Breast epithelium (tissue), 4 donors: ENCODE data around the gene CCDC77. TPM values are rescaled to one million over a fixed set of nuclear protein-coding genes. Genes with fewer than 3 reads are reported as not detected.

Source experiments
- DNase-seq, 2 donors: peaks; one replicate each; pipeline ENCODE4 v3.0.0-alpha.2; 2019; ENCODE audit warnings: low spot score in 2 of 2
- H3K27ac ChIP-seq, 2 donors: fragments of 200-600 bp; sonication (generic) in 1 of 2; one replicate each; pipeline ENCODE4 v1.5.1; 2016 to 2019; ENCODE audit warnings: mild to moderate bottlenecking in 1 of 2
- H3K27me3 ChIP-seq, 2 donors: fragments of 200-600 bp; sonication (generic) in 1 of 2; one replicate each; pipeline versions ENCODE4 v1.5.1 to v1.6.0; 2017 to 2019; ENCODE audit warnings: control low read depth in 1 of 2, mild to moderate bottlenecking in 1 of 2
- H3K36me3 ChIP-seq: fragments of 200-600 bp; one replicate; pipeline ENCODE4 v1.5.1; 2019
- H3K4me1 ChIP-seq, 2 donors: fragments of 200-600 bp; sonication (generic); one replicate each; pipeline ENCODE4 v1.5.1; 2016 to 2019; ENCODE audit warnings: control low read depth in 1 of 2
- H3K4me3 ChIP-seq, 3 donors: fragments of 200-600 bp; sonication (generic); 1 replicate in 2 of 3; 2 replicates in 1 of 3; pipeline ENCODE4 v1.5.1; 2016 to 2019; ENCODE audit warnings: mild to moderate bottlenecking in 3 of 3, moderate library complexity in 2 of 3
- H3K9me3 ChIP-seq, 2 donors: fragments of 200-600 bp; sonication (generic) in 1 of 2; one replicate each; pipeline ENCODE4 v1.5.1; 2016 to 2019; ENCODE audit warnings: control low read depth in 1 of 2
- POLR2A ChIP-seq: fragments of 450-650 bp; IDR thresholded peaks from one replicate; pipeline ENCODE4 v1.6.1; 2016; ENCODE audit warnings: antibody characterized with exemption, mild to moderate bottlenecking, moderate library complexity
- POLR2AphosphoS5 ChIP-seq, 3 donors: sonication (generic); formaldehyde crosslinking; IDR thresholded peaks; one replicate each; pipeline ENCODE4 v1.6.1; 2017; ENCODE audit warnings: antibody characterized with exemption in 3 of 3
- intact Hi-C: fragments of 100-400 bp; cut with DNase I; formaldehyde crosslinking; loops from one replicate; pipeline ENCODE4 v1.15.1; 2023; ENCODE audit warnings: low total_unique reads
- total RNA-seq, 3 donors: library from RNA; depleted of rRNA; stranded (reverse); fragments of >200 nt; gene quantifications; one replicate each; pipeline ENCODE4 v1.1.0, GENCODE V29; 2016
- TF ChIP-seq, protein P1 (sequence below), 3 donors: fragments of 450-650 bp; IDR thresholded peaks; one replicate each; pipeline ENCODE4 v1.5.1; 2016 to 2017; ENCODE audit warnings: antibody characterized with exemption in 3 of 3, mild to moderate bottlenecking in 3 of 3, moderate library complexity in 3 of 3

Gene CCDC77
- total RNA-seq, 3 donors from 2014 or later = 5.6 to 8.9 (median 7.5) TPM

DNA sequence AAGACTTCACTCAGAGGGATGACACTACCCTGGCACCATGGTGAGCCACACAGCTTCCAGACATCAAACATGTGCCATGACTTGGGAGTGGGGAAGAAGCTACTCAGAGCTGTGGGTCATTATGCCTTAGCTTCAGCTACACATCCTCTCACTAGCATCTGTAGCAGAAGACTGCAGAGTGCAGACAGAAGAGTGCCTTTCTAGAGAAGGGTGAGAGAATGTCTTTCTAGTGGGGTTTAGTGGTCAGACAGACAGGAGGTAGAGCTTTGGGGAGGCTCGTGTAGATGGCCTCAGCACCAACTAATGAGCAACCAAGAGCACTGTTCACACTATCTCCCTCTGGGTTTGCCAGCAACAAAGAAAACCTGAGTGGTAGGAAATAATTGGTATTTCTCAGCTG is 53.4 kb downstream of the CCDC77 start:
- no peaks in the 10 kb centered on the region for H3K27me3 ChIP-seq
- no peak for DNase-seq
- intact Hi-C loops = loop anchor here (10.0 kb wide), 1 partner anchor 90 kb away; no protein-coding TSS in a partner anchor
- no peaks in the 10 kb centered on the region for H3K4me1 ChIP-seq
- no peak overlapping the region for H3K4me3 ChIP-seq
- H3K27ac ChIP-seq = no peak overlapping the region
- no peaks in the 10 kb centered on the region for H3K36me3 ChIP-seq
- H3K9me3 ChIP-seq = no peaks in the 10 kb centered on the region
- TF ChIP-seq, protein P1, sequence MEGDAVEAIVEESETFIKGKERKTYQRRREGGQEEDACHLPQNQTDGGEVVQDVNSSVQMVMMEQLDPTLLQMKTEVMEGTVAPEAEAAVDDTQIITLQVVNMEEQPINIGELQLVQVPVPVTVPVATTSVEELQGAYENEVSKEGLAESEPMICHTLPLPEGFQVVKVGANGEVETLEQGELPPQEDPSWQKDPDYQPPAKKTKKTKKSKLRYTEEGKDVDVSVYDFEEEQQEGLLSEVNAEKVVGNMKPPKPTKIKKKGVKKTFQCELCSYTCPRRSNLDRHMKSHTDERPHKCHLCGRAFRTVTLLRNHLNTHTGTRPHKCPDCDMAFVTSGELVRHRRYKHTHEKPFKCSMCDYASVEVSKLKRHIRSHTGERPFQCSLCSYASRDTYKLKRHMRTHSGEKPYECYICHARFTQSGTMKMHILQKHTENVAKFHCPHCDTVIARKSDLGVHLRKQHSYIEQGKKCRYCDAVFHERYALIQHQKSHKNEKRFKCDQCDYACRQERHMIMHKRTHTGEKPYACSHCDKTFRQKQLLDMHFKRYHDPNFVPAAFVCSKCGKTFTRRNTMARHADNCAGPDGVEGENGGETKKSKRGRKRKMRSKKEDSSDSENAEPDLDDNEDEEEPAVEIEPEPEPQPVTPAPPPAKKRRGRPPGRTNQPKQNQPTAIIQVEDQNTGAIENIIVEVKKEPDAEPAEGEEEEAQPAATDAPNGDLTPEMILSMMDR (IDR thresholded peaks at IDR 0.05) = no peak
- TF ChIP-seq POLR2AphosphoS5 (IDR thresholded peaks at IDR 0.05) = no peak
- TF ChIP-seq POLR2A = no peak

- Histone ChIP-seq H3K4me1 (no peaks in the 10 kb centered on the region), H3K9me3 (no peaks in the 10 kb centered on the region), H3K36me3 (no peaks in the 10 kb centered on the region), H3K4me3 (no peak overlapping the region), H3K27me3 (no peaks in the 10 kb centered on the region), H3K27ac (no peak overlapping the region)
- intact Hi-C loops = loop anchor here (10.0 kb wide), 1 partner anchor 89 kb away; no protein-coding TSS in a partner anchor
- TF ChIP-seq POLR2A (no peak), POLR2AphosphoS5 (IDR thresholded peaks at IDR 0.05) (no peak)
- TF ChIP-seq, protein P1 (IDR thresholded peaks at IDR 0.05) = no peak
- no peak for DNase-seq
These were observed 54.4 kb downstream of the CCDC77 start for GRCh38 chr12:455821-456220.

DNA sequence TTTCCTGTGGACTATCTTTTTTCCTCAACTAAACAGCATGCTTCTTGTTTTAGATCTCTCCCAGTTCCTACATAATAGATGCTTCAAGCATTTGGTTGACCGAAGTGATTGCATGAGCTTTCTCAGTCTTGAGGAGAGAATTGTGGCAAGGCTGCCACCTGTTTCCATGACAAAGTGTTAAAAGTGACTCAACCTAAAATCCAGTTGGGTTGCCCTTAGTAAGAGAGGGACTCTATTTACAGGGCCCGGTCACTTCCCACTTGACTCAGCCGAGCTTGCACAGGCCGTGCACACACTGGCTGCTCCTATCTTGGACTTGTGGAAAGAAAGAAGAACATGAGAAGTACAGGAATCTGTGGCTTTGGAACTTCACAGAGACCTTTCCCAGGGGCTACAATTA is 56.2 kb downstream of the CCDC77 start:
- no peaks in the 10 kb centered on the region for H3K36me3 ChIP-seq
- no peak overlapping the region for H3K4me3 ChIP-seq
- TF ChIP-seq, protein P1 (IDR thresholded peaks at IDR 0.05) = no peak
- TF ChIP-seq POLR2AphosphoS5 (IDR thresholded peaks at IDR 0.05) = no peak
- TF ChIP-seq POLR2A = no peak
- H3K4me1 ChIP-seq = no peaks in the 10 kb centered on the region
- no peak for DNase-seq
- H3K27ac ChIP-seq = no peak overlapping the region
- H3K9me3 ChIP-seq = no peaks in the 10 kb centered on the region
- intact Hi-C loops = loop anchor here (10.0 kb wide), 1 partner anchor 87 kb away; no protein-coding TSS in a partner anchor
- no peaks in the 10 kb centered on the region for H3K27me3 ChIP-seq

DNA sequence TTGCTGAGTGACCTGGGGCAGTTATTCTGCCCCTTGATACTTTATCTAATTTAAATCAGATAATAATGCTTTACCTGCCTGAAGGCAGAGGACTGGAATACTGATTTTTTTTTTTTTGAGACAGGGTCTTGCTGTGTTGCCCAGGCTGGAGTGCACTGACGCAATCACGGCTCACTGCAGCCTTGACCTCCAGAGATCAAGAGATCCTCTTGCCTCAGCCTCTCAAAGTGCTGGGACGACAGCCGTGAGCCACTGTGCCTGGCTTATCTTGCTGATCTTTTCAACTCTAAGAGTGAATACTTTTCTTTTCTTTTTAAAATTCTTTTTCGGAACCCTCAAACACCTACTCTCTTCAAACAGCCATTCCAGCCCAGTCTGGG is 57.6 kb downstream of the CCDC77 start:
- H3K36me3 ChIP-seq = no peaks in the 10 kb centered on the region
- H3K9me3 ChIP-seq = no peaks in the 10 kb centered on the region
- H3K27me3 ChIP-seq = no peaks in the 10 kb centered on the region
- peak overlapping the region in 1 of 2 donors; percentile 56 for H3K27ac ChIP-seq
- TF ChIP-seq POLR2A (no peak), POLR2AphosphoS5 (IDR thresholded peaks at IDR 0.05) (no peak)
- TF ChIP-seq, protein P1 (IDR thresholded peaks at IDR 0.05) = no peak
- peak overlapping the region; percentile 46 to 83 (median 70) for H3K4me3 ChIP-seq
- intact Hi-C loops = loop anchor here (10.0 kb wide), 1 partner anchor 86 kb away; no protein-coding TSS in a partner anchor
- no peaks in the 10 kb centered on the region for H3K4me1 ChIP-seq
- no peak for DNase-seq

DNA sequence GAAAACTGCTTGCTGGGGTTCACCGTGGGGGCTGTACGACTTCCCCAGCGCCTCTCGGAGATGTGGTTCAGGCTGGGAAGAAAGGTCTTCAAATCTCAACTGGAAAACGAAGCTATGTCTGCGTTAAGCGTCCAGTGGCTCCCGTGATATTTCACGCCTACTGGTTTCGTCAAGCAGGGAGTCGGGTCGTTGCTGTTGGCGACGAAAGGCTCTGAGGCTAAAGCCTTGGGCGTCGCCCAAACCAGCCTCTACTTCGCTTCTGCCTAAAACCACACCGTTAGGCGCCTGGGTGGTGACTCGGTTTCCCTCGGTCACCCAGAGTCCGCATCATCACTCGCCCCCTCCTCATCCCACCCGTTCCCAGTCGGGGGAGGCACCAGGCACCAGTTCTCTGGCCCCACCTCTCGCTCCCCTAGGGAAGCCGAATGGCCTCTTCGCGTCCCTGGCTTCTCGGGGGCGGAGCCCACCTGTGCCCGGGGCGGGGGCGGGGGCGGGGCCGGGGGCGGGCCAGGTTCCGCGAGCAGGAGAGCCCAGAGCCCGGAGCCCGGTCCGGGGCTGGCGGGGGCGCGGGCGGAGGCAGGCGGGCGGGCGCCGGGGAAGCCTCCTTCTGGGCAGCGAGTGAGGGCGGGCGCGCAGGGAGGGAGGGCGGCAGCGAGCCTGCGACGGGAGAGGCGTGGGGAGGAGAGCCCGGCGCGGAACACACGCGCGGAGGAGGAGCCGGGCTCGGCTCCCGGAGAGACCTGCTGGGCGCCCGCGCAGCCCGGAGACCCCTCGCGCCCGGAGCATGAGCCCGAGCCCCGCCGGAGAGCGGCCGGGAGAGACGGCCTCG is 58.2 kb downstream of the CCDC77 start, which contains the start of gene B4GALNT3:
B4GALNT3 (plus strand) TSS at position 510 of the 829 bp plus-strand sequence. CDS start 438 bp downstream, outside the sequence.
- peak in 1 of 2 donors; percentile 37 for DNase-seq
- Histone ChIP-seq H3K27ac (peak within 1 kb of the TSS; percentile 25 to 56), H3K36me3 (no peaks in the 10 kb centered on the region), H3K4me3 (peak within 1 kb of the TSS; percentile 46 to 83 (median 70)), H3K9me3 (no peaks in the 10 kb centered on the region), H3K27me3 (no peaks in the 10 kb centered on the region), H3K4me1 (no peaks in the 10 kb centered on the region)
- intact Hi-C loops = loop anchor here (10.0 kb wide), 1 partner anchor 85 kb away; no protein-coding TSS in a partner anchor
- TF ChIP-seq POLR2AphosphoS5 (IDR thresholded peaks at IDR 0.05) (no peak), POLR2A (no peak)
- TF ChIP-seq, protein P1 (IDR thresholded peaks at IDR 0.05) = no peak
